HTERT RPE-1 (cell line): ENCODE measurements around the gene SEC14L2.

Experiments used
- in situ Hi-C: fragments of 300-500 bp; cut with MboI; formaldehyde crosslinking; loops from 4 replicates; pipeline ENCODE4 v1.14.3; 2020; ENCODE audit warnings: low sequenced_read_pairs

Gene SEC14L2

GRCh38 chr22:30396871-30397655 lies at the start of gene SEC14L2:
SEC14L2 (plus strand) TSS chr22:30397018; CDS start chr22:30397117, 99 bp downstream.
- in situ Hi-C loops = no loop called here

GRCh38 chr22:30347255-30347892 lies 49.4 kb upstream of the SEC14L2 start:
- in situ Hi-C loops = no loop called here

GRCh38 chr22:30348404-30348803 lies 48.4 kb upstream of the SEC14L2 start:
- in situ Hi-C loops = no loop called here

DNA sequence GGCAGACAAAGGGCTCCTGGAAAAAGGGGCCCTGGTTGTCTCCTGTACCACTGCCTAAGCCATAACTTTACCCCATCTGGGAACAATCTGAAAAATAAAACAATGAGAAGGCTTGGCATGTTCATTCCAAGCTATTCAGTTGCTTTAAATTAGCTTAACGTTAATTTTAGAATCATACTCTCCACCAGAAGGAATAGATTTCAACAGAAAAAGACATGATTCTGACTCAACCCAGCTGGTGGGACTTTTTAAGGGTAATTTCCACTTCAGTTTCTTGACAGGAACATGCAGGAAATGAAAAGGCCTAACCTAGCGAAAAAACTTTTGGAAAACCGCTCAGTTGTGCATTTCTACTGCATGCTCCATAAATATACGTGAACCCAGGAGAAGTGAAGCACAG lies 48.0 kb upstream of the SEC14L2 start:
- in situ Hi-C loops = no loop called here

DNA sequence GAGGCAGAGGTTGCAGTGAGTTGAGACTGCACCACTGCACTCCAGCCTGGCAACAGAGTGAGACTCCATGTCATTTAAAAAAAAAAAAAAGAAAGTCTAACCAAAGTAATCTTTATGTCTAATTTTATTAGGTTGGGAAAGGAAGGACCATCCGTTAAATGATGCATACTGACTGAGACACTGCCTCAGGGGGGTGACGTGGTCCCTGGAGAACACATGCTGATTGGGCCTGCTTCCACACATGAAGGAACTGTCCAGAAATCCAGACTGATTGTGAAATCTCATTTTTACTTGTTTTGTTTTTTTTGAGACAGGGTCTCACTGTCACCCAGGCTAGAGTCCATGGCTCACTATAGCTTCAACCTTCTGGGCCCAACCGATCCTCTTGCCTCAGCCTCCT lies 45.6 kb upstream of the SEC14L2 start:
- in situ Hi-C loops = no loop called here

DNA sequence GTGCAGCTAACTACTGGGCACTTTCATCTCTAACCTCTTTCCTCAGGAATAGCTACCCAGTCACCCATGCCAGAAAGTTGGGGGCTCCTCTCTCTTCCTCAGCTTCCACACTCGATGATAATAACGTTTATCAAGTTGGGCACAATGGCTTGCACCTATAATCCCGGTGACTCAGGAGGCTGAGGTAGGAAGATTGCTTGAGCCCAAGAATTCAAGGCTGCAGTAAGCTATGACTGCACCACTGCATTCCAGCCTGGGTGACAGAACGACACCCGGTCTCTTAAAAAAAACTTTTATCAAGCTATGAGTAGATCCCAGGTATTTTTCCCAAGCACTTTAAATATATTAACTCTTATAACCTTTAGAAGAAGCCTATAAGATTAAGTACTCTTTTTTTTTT lies 42.2 kb upstream of the SEC14L2 start:
- in situ Hi-C loops = no loop called here

- in situ Hi-C loops = no loop called here
These were observed 40.2 kb upstream of the SEC14L2 start, which contains the start of the genes CCDC157 and SF3A1 for GRCh38 chr22:30356449-30357235. CCDC157 (plus strand) TSS chr22:30357007; CDS start chr22:30366001, 8,994 bp downstream. SF3A1 (minus strand) TSS chr22:30356894; CDS start chr22:30356792, 102 bp downstream.

DNA sequence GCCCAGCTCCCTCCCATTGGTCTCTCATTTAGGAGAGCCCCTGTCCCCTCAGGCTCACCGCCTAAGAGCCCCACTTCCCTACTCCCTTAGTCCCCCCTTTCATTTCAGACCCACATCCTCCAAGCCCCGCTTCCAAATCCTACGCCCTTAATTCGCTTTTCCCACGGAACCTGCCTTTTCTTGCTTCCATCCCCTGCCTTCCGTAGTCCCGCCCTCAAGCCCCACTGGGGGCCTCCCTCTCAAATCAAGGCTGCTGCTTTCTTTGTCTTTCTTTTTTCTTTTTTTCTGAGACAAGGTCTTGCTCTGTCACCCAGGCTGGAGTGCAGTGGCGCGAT lies 39.6 kb upstream of the SEC14L2 start:
- in situ Hi-C loops = no loop called here

DNA sequence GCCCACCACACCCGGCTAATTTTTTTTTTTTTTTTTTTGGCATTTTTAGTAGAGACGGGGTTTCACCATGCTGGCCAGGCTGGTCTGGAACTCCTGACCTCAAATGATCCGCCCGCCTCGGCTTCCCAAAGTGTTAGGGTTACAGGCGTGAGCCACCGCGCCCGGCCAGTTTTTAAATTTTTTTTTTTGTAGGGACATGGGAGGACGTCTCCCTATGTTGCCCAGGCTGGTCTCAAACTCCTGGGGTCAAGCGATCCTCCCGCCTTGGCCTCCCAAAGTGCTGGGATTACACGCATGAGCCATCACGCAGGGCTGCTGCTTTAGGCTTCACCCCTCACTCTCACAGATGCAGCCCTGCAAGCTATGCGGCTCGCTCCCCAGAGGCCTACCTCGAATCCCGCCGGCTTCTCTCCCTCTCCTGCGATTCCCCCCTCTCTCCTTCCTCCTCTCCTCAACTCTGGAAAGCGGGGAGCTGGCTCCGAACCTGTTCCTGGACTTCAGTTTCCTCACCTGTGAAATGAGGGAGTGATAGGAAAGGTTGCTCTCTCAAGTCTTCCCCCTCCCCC lies 39.1 kb upstream of the SEC14L2 start:
- in situ Hi-C loops = no loop called here

- in situ Hi-C loops = no loop called here
These were observed 38.3 kb upstream of the SEC14L2 start for GRCh38 chr22:30358541-30358940.

- in situ Hi-C loops = no loop called here
These were observed 34.7 kb upstream of the SEC14L2 start for GRCh38 chr22:30361916-30362650.

GRCh38 chr22:30362651-30363281 lies 34.1 kb upstream of the SEC14L2 start:
- in situ Hi-C loops = no loop called here

- in situ Hi-C loops = no loop called here
These were observed 30.9 kb upstream of the SEC14L2 start for GRCh38 chr22:30365891-30366290.

DNA sequence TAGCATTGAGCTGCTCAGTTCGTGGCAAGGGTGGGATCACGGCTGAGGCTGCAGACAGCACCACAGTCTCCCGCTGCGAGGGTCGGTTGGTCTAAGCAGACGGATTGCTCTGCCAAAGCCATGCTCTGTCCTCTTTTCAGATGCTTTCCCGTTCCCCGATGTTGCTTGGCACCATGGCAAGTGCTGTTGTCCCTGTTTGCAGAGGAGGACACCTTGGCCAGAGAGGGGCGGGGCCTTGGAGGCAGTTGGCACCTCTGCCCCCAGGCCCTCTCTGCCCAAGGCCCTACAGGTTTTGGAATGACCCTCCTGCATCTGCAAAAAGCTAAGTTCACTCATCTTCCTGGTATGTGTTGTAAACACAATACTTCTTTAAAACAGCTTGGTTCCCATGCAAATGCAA lies 28.4 kb upstream of the SEC14L2 start:
- in situ Hi-C loops = no loop called here

DNA sequence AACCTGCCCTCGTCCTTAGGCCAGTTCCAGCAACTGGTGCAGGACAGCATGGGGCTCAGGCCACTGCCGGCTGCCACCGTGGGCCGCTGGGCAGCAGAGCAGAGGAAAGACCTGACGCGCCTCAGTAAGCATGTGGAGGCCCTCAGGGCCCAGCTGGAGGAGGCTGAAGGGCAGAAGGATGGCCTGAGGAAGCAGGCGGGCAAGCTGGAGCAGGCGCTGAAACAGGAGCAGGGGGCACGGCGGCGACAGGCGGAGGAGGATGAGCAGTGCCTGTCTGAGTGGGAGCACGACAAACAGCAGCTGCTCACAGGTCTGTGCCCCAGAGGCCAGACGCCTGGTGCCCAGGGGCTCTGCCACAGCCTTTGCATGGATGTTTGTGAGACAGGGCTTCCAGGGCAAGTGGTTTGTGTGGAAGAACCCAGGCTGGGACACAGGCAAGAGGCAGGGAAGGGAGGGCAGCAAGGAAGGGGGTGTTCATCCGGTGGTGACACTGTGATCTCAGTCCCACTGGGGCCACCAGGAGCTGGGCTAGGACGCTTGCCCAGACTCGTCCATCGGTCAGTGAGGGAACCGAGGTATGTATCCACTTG lies 26.1 kb upstream of the SEC14L2 start:
- in situ Hi-C loops = no loop called here

DNA sequence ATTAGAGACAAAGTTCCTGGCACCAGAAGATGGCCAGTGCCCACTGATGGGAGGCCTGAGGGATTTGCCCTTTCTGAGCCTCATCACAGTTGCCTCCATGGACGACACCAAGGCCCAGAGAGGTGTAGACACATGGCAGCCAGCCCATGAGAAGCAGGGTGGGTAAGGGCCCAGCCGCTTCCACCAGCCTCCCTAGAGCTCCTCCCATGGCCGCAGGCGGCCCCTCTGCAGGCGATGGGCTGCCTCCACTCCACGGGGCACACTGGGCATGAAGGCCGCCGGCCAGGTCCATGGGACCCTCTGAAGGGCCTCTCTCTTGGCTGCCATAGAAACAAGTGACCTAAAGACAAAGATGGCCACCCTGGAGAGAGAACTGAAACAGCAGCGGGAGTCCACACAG lies 25.5 kb upstream of the SEC14L2 start:
- in situ Hi-C loops = no loop called here

DNA sequence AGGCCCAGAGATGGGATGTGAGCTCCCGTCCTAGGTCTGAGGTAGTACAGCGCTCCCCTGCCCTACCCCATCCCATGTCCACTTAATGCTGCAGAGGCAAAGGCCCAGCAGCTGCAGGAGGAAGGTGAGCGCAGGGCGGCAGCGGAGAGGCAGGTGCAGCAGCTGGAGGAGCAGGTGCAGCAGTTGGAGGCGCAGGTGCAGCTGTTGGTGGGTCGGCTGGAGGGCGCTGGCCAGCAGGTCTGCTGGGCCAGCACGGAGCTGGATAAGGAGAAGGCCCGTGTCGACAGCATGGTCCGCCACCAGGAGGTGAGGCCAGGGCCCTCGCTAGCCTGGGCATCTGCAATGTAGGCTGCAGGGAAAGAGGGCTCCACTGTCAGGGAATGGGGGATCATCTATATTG lies 24.8 kb upstream of the SEC14L2 start:
- in situ Hi-C loops = no loop called here

- in situ Hi-C loops = no loop called here
These were observed 23.9 kb upstream of the SEC14L2 start for GRCh38 chr22:30372915-30373314.
